NCI-H446 (cell line): ENCODE measurements around the gene RPL13.

ENCODE experiments used
- DNase-seq, 2 experiments: peaks; one replicate each; lab custom pipeline; 2025; lab: John Stamatoyannopoulos, UW

Gene RPL13

DNA sequence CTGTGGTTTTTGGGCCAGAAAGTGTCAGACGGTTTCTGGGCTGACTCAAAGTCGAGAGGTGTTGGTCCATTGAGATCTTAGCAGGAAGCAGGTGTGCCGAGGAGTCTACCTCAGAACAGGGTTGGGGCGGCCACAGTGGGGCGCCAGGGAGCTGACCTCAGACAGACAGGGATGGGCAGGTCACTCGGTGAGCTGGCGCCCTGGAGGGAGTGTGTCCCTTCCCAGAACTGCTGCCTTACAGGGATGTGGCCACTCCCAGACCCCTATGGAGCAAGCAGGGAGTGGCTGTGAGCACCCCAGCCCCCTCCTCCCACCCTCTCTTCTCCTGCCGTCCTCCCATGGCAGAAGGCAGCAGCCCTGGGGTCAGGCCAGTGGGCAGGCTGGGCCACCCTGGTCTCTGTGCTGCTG is 39.0 kb downstream of the RPL13 start:
- DNase-seq, result no peak

DNA sequence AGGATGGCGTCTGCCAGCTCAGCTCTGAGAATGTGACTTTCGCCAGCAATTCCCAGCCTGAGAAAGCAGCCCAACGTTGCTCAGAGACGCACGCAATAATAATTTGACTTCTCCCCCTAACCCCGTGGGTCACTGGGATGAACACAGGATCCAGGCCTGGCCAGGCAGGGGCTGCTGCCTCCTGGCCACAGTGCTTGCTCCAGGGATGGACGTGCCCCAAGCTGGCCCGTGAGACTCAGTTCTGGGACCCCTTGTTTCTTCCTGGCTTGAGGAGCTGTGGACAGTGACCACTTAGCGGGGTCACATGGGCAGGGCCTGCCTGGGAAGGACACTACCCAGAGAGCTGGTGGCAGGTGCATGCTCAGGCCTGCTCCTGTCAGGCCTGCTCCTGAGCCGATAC is 39.4 kb downstream of the RPL13 start:
- no peak for DNase-seq

- DNase-seq, result no peak
These were observed 39.9 kb downstream of the RPL13 start for GRCh38 chr16:89600427-89600826.

GRCh38 chr16:89600956-89601355 is 40.5 kb downstream of the RPL13 start:
- DNase-seq, result no peak

DNA sequence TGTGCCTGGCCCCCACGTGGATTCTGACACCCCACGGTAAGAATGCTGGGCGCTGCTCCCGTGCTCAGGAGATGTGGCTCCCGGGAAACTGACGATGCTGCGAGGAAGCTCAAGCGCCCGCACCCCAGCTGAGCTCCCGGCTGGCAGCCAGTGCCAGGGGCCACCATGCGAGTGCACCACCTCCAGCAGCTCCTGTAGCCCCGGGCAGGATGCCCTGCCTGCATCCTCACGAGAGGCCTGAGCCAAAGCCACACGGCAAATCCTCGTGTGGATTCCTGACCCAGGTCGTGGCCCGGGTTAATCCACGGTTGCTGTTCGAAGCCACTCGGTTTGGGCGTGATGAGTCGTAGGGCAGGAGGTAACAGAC is 41.4 kb downstream of the RPL13 start:
- DNase-seq, result no peak

DNA sequence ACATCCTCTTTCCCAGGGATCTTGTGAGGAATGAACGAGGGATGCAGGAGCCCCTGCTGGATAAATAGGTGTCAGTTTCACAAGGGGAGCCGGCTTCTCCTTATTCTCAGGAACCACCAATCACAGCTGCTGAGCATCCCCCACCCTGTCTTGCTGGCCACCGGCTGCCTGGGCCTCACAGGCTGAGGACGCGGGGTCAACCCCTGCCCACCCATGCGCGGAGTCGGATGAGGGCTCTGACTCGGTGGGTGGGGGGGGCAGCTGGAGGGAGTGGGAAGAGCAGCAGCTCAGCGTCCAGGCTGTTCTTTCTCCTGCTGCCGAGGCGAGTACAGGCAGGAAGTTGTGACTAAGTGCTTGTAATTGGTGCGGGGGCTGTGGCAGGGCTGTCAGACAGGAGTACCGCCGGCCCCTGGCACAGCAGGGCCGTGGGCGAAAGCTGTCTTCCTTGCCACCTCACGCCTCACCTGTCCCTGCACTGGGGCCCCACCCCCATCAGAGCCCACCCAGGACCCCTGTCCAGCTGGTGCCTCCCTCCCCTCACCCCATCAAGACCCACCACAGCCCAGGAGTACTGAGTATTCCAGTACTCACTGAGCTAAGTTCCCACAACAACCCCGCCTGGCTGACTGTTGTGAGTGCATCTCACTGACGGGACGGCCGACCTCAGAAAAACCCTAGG is 41.9 kb downstream of the RPL13 start:
- DNase-seq, result no peak

DNA sequence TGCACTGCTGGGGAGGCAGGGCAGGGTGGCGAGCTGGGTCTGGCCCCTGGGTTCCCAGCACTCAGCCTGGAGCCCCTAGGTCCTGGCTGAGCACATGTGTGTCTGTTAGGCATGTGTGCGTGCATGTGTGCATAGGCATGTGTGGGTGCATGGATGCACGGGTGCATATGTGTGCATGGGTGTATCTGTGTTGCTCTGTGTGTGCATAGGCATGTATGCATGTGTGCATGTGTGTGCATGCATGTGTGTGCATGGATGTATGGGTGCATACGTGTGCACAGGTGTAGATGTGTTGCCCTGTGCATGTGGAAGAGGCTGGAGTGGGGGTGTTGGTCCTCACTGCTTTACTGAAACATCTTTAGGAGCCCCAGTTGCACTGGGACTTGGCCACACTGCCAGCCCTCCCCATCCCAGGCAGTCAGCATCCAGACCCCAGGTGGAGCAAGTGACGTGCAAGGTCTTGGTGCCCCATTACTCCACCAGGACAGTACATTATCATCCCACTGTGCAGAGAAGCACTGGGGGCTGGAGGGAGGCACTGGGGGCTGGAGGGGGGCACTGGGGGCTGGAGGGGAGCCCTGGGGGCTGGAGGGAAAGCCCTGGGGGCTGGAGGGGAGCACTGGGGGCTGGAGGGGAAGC is 42.6 kb downstream of the RPL13 start:
- DNase-seq, result no peak

GRCh38 chr16:89604764-89605163 is 44.3 kb downstream of the RPL13 start:
- DNase-seq, result no peak

- no peak for DNase-seq
These were observed 44.9 kb downstream of the RPL13 start for GRCh38 chr16:89605186-89605970.

DNA sequence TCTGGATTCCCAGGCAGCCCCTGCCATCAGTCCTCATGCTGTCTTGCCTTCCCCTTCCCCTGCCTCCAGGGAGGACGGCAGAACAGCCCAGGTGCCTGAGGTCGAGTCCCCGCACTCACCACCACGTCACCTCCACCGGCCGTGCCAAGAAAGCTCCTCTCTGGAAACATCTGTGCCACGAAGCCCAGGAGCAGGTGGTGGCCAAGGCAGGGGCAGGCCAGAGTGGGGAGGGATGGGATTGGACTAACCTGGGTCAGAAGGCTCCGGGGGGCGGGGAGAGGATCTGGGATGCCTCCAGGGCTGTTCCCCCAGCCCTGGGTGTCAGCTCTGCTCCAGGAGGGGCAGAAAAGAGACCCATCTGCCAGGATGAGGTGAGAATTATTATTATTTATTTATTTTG is 45.5 kb downstream of the RPL13 start:
- no peak for DNase-seq

GRCh38 chr16:89607453-89607852 is 47.0 kb downstream of the RPL13 start:
- no peak for DNase-seq

DNA sequence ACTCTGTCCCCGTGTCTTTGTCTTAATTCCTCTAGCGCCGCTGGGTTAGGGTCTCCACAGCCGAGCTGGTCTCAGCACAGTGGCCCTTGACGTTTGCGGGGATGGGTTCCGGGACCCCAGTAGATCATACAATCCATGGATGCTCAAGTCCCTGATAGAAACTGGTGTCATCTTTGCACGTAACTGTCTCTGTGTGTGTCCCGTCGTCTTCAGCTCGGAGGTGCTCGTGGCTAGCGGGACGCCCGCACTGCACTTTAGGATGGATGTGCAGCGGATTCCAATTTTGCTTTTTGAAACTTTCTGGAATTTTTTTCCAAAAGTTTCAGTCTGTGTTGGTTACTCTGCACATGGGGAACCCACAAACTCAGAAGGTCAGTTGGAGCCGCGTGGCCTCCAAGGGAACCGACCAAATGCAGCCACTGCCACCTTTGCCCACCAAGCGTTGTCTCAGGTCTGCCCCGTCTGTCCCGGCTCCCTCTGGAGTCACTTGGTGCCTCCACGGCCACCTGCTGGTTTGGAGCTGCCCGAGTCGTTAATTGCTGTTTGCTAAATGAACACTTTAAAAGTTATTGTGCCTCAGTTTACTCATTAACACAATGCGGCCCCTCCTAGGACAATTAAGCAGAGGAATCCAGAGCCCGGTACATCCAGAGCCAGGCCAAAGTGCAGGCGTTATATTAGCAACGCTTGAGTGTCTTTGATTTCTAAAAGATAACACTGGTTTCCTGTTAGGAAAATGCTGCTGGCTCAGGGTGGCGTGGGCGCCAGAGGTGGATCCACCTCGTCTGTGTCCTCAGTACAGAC is 47.7 kb downstream of the RPL13 start:
- DNase-seq, result no peak

DNA sequence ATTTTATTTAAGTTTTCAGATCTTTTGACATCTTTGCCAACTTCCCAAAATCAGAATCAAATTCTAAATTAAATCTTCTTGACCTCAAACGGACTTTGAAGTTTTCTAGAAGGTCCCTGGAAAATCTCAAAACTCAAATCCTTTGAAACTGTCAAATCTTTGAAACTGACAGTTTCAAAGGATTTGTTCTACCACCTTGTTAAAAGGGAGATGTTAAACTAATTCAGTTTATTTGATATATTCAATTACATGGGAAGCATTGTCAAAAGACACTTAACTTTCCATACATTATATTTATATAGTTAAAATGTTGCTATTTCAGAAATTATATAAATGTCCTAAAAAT is 49.6 kb downstream of the RPL13 start:
- no peak for DNase-seq

GRCh38 chr16:89612415-89613166 is 52.1 kb downstream of the RPL13 start:
- no peak for DNase-seq

DNA sequence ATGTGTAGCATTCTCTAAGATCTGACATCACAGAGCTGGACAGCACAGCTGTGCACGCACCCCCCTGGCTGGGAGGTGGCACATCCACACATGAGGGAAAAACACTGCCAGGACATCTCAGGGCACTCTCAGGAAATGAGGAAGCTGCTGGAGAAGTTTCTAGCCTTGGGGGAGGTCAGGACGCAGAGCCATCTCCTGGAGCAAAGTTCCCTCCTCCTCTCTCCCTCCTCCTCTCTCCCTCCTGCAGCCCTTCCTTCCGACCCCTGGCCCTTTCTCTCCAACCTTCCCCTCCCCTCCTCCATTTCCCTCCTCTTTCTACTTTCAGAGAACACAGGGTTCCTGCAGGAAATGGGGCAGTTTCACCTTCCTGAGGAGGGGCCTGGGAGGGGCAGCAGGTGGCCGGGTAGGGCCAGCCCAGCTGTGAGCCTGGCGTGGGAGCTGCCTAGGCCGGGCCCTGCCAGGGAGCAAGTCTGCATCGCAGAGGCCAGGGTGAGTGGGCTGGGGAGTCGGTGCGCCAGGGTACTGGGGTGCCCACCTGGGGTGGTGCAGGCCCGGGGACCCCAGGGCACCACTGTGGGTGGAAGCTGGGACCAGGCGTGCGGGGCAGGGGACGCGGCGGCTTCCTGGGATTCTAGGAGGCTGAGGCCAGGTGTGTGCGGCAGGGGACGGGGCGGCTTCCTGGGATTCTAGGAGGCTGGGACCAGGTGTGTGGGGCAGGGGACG is 52.9 kb downstream of the RPL13 start, which contains the start of gene DPEP1:
Gene DPEP1, plus strand, starts transcription at position 412 of the 723 bp plus-strand sequence. CDS start 16,769 bp downstream, outside the sequence.
- DNase-seq, result no peak

DNA sequence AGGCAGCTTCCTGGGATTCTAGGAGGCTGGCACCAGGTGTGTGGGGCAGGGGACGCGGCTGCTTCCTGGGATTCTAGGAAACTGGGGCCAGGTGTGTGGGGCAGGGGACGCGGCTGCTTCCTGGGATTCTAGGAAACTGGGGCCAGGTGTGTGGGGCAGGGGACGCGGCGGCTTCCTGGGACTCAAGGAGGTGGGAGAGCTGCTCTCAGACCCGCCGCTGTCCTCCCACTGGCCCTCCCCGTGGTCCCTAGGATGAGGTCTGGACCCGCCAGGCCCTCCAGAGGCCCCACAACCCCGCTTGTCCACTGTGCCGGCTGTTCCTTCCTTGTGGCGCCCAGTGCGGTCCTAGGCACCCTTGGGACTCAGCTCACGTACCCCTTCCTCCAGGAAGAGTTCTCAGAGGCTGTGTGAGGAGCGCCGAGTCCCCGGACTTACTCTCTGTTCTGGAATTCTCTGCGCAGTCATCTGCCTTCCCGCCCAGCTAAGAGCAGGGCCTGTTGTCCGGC is 53.5 kb downstream of the RPL13 start:
- DNase-seq, result no peak
